HepG2 (cell line): ENCODE data around the gene TRPM1. TPM values are rescaled to one million over a fixed set of nuclear protein-coding genes. Genes with fewer than 3 reads are reported as not detected.

ENCODE experiments used
- ATAC-seq: fragments of 200-7000 bp; cut with Tn5 transposase; 3 replicates; pipeline ENCODE4 v1.9.1; 2020; ENCODE audit warnings: mild to moderate bottlenecking, moderate library complexity
- BruUV-seq: library from RNA; stranded (reverse); fragments of 400-500 nt; replicated peaks from 2 replicates; lab custom pipeline; 2021; lab: Mats Ljungman, UMichigan
- CTCF ChIA-PET: fragments of 300-600 bp; formaldehyde crosslinking; extraction: SDS; loops from one replicate; lab custom pipeline; 2021; ENCODE audit warnings: low total read pairs, inconsistent platforms, low intra/inter-chr PET ratio; lab: Yijun Ruan, JAX
- POLR2A ChIA-PET: fragments of 350-600 bp; sonication (Branson Sonifier 250); formaldehyde crosslinking; loops from one replicate; lab custom pipeline; 2020; ENCODE audit warnings: antibody characterized with exemption, inconsistent platforms; lab: Yijun Ruan, JAX
- DNase-seq: peaks from one replicate; pipeline ENCODE4 v3.0.0-alpha.2; 2015; ENCODE audit warnings: low spot score
- FAIRE-seq: peaks from 3 replicates; lab custom pipeline; 2011; peaks lifted over from hg19 to GRCh38; lab: Jason Lieb, UNC
- H2AFZ ChIP-seq: one replicate; pipeline ENCODE4 v1.6.1; 2011; ENCODE audit warnings: low read length, inconsistent platforms
- H3K27ac ChIP-seq: fragments of 300-600 bp; 3 replicates; pipeline ENCODE4 v1.8.0; 2011; ENCODE audit warnings: mixed run types, mild to moderate bottlenecking, mixed read lengths, low read length, inconsistent platforms; ENCODE audit not compliant: insufficient read depth; ENCODE audit errors: extremely low read length
- H3K27me3 ChIP-seq, 2 experiments: fragments of 200-600 bp in 1 of 2; 2 replicates in 1 of 2; 3 replicates in 1 of 2; pipeline versions ENCODE4 v1.6.0 to v1.8.0; 2011; ENCODE audit warnings: low read length in 2 of 2, mild to moderate bottlenecking in 2 of 2, moderate library complexity in 2 of 2, inconsistent platforms in 1 of 2; ENCODE audit not compliant: insufficient read depth in 2 of 2, control insufficient read depth in 1 of 2
- H3K36me3 ChIP-seq, 2 experiments: fragments of 200-600 bp in 1 of 2; replicated peaks in 1 of 2; 2 replicates in 1 of 2; 3 replicates in 1 of 2; pipeline versions ENCODE4 v1.5.1 to v1.8.0; 2011; ENCODE audit warnings: low read length in 2 of 2, inconsistent platforms in 1 of 2; ENCODE audit not compliant: insufficient read depth in 2 of 2, control insufficient read depth in 1 of 2
- H3K4me1 ChIP-seq: 2 replicates; pipeline ENCODE4 v1.5.1; 2012; ENCODE audit warnings: low read length, inconsistent platforms; ENCODE audit not compliant: insufficient read depth
- H3K4me2 ChIP-seq: 2 replicates; pipeline ENCODE4 v1.6.0; 2011; ENCODE audit warnings: low read depth, low read length, inconsistent platforms
- H3K4me3 ChIP-seq, 3 experiments: fragments of 200-600 bp in 1 of 3; sonication (generic), shearing (Covaris generic) in 1 of 3; replicated peaks in 1 of 3; 2 replicates each; pipeline ENCODE4 v1.5.1; 2011 to 2016; ENCODE audit warnings: low read length in 3 of 3, inconsistent platforms in 2 of 3, low read depth in 2 of 3, mild to moderate bottlenecking in 2 of 3, control low read depth in 1 of 3, mixed read lengths in 1 of 3; ENCODE audit not compliant: insufficient read depth in 1 of 3
- H3K79me2 ChIP-seq: one replicate; pipeline ENCODE4 v1.6.1; 2011; ENCODE audit warnings: low read length, inconsistent platforms; ENCODE audit not compliant: insufficient read depth
- H3K9ac ChIP-seq: 2 replicates; pipeline ENCODE4 v1.6.0; 2011; ENCODE audit warnings: mild to moderate bottlenecking, low read depth, low read length, inconsistent platforms; ENCODE audit not compliant: insufficient read depth
- H3K9me3 ChIP-seq: 2 replicates; pipeline ENCODE4 v1.5.1; 2012; ENCODE audit warnings: mild to moderate bottlenecking, low read length
- H4K20me1 ChIP-seq: 2 replicates; pipeline ENCODE4 v1.6.0; 2011; ENCODE audit warnings: inconsistent platforms, mild to moderate bottlenecking, low read length, moderate library complexity; ENCODE audit not compliant: insufficient read depth
- EP300 ChIP-seq, 3 experiments: sonication (generic) in 1 of 3; formaldehyde crosslinking in 1 of 3; IDR thresholded peaks; 2 replicates each; pipeline versions ENCODE4 v1.5.1 to v1.6.1; 2011 to 2020; ENCODE audit warnings: low read depth in 2 of 3, low read length in 2 of 3, borderline replicate concordance in 1 of 3, improper control_type of control experiment in 1 of 3, mild to moderate bottlenecking in 1 of 3, missing genetic modification reagents in 1 of 3, moderate library complexity in 1 of 3
- KLF13 ChIP-seq: sonication (generic); formaldehyde crosslinking; IDR thresholded peaks from 2 replicates; pipeline ENCODE4 v1.4.0; 2020; ENCODE audit warnings: mild to moderate bottlenecking, missing genetic modification reagents
- MAFK ChIP-seq, 2 experiments: IDR thresholded peaks in 1 of 2; conservative IDR thresholded peaks in 1 of 2; 2 replicates each; pipeline ENCODE4 v1.6.1; 2011; ENCODE audit warnings: improper control_type of control experiment in 2 of 2, low read length in 2 of 2
- RFX1 ChIP-seq: fragments of 450-650 bp; IDR thresholded peaks from 2 replicates; pipeline ENCODE4 v1.6.1; 2017
- SALL1 ChIP-seq: sonication (generic); formaldehyde crosslinking; IDR thresholded peaks from 2 replicates; pipeline ENCODE4 v1.8.0; 2022; ENCODE audit warnings: mild to moderate bottlenecking, missing genetic modification reagents
- STAT5B ChIP-seq: sonication (generic); formaldehyde crosslinking; IDR thresholded peaks from 2 replicates; pipeline ENCODE4 v1.4.0; 2020; ENCODE audit warnings: missing genetic modification reagents
- TCF7 ChIP-seq: sonication (generic); IDR thresholded peaks from 2 replicates; pipeline ENCODE4 v1.6.1; 2016; ENCODE audit warnings: antibody characterized with exemption, low read depth
- TP53 ChIP-seq: sonication (generic); formaldehyde crosslinking; conservative IDR thresholded peaks from 2 replicates; pipeline ENCODE4 v1.4.0; 2020; ENCODE audit warnings: missing genetic modification reagents
- ZNF282 ChIP-seq: fragments of 450-650 bp; IDR thresholded peaks from 2 replicates; pipeline ENCODE4 v1.6.1; 2018; ENCODE audit not compliant: partially characterized antibody
- ZNF33B ChIP-seq: sonication (generic); formaldehyde crosslinking; IDR thresholded peaks from 2 replicates; pipeline ENCODE4 v1.5.1; 2020; ENCODE audit warnings: mild to moderate bottlenecking, missing genetic modification reagents
- ZNF749 ChIP-seq: sonication (generic); formaldehyde crosslinking; IDR thresholded peaks from 2 replicates; pipeline ENCODE4 v1.8.0; 2022; ENCODE audit warnings: mild to moderate bottlenecking, missing genetic modification reagents, moderate library complexity, borderline replicate concordance
- ZSCAN21 ChIP-seq: sonication (generic); formaldehyde crosslinking; IDR thresholded peaks from 2 replicates; pipeline ENCODE4 v1.8.0; 2022; ENCODE audit warnings: mild to moderate bottlenecking, missing genetic modification reagents, moderate library complexity, borderline replicate concordance
- WGBS: methylation state at CpG from one replicate; pipeline ENCODE4 v1.1.6; 2017; ENCODE audit warnings: low lambda C conversion rate; 5-methylcytosine and 5-hydroxymethylcytosine counted together
- in situ Hi-C: cut with HindIII; loops from 2 replicates; pipeline ENCODE4 v1.10.0; 2017; ENCODE audit warnings: low pct_unique_long_range_greater_than_20kb; ENCODE audit not compliant: extremely low pct_ligation_motif_present
- intact Hi-C: fragments of 100-400 bp; cut with micrococcal nuclease; formaldehyde crosslinking; loops from one replicate; pipeline ENCODE4 v1.10.0; 2022; ENCODE audit not compliant: unreplicated experiment
- polyA plus RNA-seq, 8 experiments: library from polyadenylated mRNA; depleted of rRNA in 3 of 8; stranded (reverse) in 7 of 8; unstranded in 1 of 8; fragments of >200 nt; fragmentation: Illumina TruSeq in 4 of 8; extraction: Trizol in 4 of 8; gene quantifications; 2 replicates each; pipeline versions ENCODE4 v1.2.1 to v1.2.3, GENCODE V29; 2011 to 2016; ENCODE audit warnings: low read depth in 4 of 8, missing spikeins in 1 of 8, mixed read lengths in 1 of 8; ENCODE audit not compliant: insufficient read depth in 1 of 8
- total RNA-seq, 5 experiments: library from RNA; depleted of rRNA; stranded (reverse); fragments of >200 nt; fragmentation: Illumina TruSeq; extraction: Trizol; gene quantifications; 2 replicates each; pipeline ENCODE4 v1.2.3, GENCODE V29; 2016; ENCODE audit warnings: low read depth in 1 of 5
- TF ChIP-seq, protein P1 (sequence below): sonication (generic); formaldehyde crosslinking; IDR thresholded peaks from 2 replicates; pipeline ENCODE4 v1.5.1; 2020; ENCODE audit warnings: missing genetic modification reagents, mild to moderate bottlenecking, borderline replicate concordance
- TF ChIP-seq, protein P2 (sequence below), 2 experiments: sonication (generic) in 1 of 2; formaldehyde crosslinking in 1 of 2; IDR thresholded peaks; 2 replicates each; pipeline versions ENCODE4 v1.4.0 to v1.6.1; 2018 to 2020; ENCODE audit warnings: missing genetic modification reagents in 2 of 2, borderline replicate concordance in 1 of 2, low read depth in 1 of 2, mild to moderate bottlenecking in 1 of 2, missing biosample characterization in 1 of 2

TRPM1 gene
- total and polyA plus RNA-seq, 2 of the 13 experiments (the other 11 are each of a cell fraction or from before 2014, with no cell fraction given): not detected

DNA sequence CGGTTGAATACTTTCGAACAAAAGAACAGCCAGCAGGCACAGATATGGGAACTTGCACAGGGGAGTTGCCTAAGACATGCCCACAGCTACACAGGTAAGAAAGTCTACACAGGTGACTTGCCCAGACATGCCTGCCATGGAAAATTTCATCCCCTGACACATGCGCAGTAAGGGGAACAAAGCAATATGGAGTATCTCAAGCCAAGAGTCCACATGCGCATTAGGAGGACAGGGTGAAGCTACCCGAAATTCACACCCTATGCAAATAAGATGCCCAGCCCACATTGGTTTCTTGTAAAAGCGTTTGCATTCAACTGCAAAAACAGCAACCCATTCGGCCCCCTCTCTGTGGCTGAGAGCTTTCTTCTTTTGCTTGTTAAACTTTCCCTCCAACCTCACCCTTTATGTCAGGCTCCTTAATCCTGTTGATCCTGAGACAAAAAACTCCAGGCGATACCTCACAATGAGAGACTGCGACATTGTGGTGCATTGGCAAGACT lies 49.3 kb upstream of the TRPM1 start:
- ATAC-seq: no peak
- no peak for FAIRE-seq

DNA sequence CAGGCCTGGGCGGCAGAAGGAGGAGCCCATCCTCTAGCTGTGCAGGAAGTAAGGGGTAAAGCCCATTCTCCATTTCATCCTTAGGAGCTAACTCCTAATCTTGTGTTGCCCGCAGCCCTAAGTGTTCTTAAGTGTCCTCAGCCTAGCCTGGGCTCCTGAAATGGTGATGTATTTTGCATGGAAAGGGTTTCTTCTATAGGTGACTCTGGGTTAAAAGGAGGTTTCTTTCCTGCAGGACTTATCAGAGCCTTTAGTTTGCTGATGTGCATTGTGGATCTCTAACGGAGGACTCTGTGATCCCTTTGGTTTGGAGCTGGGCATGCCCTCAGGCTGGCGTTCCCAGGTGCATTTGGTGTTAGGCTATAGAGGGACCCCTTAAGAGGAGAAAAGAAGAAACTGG lies 48.5 kb upstream of the TRPM1 start:
- in situ Hi-C loops: loop anchor here (25.0 kb wide), 1 partner anchor 163 kb away; the partner anchor contains the start of gene MTMR10
- ChIA-PET POLR2A (interaction anchor here (0.8 to 2.0 kb wide), 2 partner anchors 8 to 61 kb away, joined by 3 to 13 read pairs; no protein-coding TSS in a partner anchor), CTCF (no interaction called here)
- Histone ChIP-seq H3K9me3 (no peaks in the 10 kb centered on the region), H3K9ac (no peak overlapping the region), H4K20me1 (no peaks in the 10 kb centered on the region), H3K36me3 (no peaks in the 10 kb centered on the region), H3K4me1 (peaks cover 70% of the 10 kb centered on the region), H3K27me3 (no peaks in the 10 kb centered on the region), H3K79me2 (no peaks in the 10 kb centered on the region), H3K4me2 (no peak overlapping the region), H2AFZ (no peak overlapping the region), H3K27ac (no peak overlapping the region), H3K4me3 (no peak overlapping the region)
- no TSS peak for BruUV-seq
- ATAC-seq (no peak), FAIRE-seq (no peak), DNase-seq (no peak)
- intact Hi-C loops: no loop called here
- 100% methylated on average over 4 of the region's 4 CpGs for WGBS
- no peak for TF ChIP-seq ZNF282
- TF ChIP-seq, protein P1, sequence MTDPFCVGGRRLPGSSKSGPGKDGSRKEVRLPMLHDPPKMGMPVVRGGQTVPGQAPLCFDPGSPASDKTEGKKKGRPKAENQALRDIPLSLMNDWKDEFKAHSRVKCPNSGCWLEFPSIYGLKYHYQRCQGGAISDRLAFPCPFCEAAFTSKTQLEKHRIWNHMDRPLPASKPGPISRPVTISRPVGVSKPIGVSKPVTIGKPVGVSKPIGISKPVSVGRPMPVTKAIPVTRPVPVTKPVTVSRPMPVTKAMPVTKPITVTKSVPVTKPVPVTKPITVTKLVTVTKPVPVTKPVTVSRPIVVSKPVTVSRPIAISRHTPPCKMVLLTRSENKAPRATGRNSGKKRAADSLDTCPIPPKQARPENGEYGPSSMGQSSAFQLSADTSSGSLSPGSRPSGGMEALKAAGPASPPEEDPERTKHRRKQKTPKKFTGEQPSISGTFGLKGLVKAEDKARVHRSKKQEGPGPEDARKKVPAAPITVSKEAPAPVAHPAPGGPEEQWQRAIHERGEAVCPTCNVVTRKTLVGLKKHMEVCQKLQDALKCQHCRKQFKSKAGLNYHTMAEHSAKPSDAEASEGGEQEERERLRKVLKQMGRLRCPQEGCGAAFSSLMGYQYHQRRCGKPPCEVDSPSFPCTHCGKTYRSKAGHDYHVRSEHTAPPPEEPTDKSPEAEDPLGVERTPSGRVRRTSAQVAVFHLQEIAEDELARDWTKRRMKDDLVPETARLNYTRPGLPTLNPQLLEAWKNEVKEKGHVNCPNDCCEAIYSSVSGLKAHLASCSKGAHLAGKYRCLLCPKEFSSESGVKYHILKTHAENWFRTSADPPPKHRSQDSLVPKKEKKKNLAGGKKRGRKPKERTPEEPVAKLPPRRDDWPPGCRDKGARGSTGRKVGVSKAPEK (CRISPR knock-in tag): no peak
- TF ChIP-seq MAFK (conservative IDR thresholded peaks at IDR 0.05 in 1 of 2, IDR thresholded peaks at IDR 0.05 in 1 of 2; ENCODE audit: low read length in 2 of 2): no peak
- no peak for TF ChIP-seq ZSCAN21 (CRISPR knock-in tag)
- TF ChIP-seq SALL1 (CRISPR knock-in tag): no peak
- TF ChIP-seq STAT5B (CRISPR knock-in tag): no peak
- TF ChIP-seq RFX1: no peak
- no peak for TF ChIP-seq EP300 (IDR thresholded peaks at IDR 0.05; ENCODE audit: low read depth in 2 of 2, low read length in 2 of 2)
- TF ChIP-seq EP300 (CRISPR knock-in tag; IDR thresholded peaks at IDR 0.05; ENCODE audit: borderline replicate concordance): no peak
- TF ChIP-seq TCF7: no peak
- TF ChIP-seq, protein P2, sequence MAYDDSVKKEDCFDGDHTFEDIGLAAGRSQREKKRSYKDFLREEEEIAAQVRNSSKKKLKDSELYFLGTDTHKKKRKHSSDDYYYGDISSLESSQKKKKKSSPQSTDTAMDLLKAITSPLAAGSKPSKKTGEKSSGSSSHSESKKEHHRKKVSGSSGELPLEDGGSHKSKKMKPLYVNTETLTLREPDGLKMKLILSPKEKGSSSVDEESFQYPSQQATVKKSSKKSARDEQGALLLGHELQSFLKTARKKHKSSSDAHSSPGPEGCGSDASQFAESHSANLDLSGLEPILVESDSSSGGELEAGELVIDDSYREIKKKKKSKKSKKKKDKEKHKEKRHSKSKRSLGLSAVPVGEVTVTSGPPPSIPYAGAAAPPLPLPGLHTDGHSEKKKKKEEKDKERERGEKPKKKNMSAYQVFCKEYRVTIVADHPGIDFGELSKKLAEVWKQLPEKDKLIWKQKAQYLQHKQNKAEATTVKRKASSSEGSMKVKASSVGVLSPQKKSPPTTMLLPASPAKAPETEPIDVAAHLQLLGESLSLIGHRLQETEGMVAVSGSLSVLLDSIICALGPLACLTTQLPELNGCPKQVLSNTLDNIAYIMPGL (CRISPR knock-in tag; IDR thresholded peaks at IDR 0.05; ENCODE audit: borderline replicate concordance in 1 of 2, low read depth in 1 of 2): no peak
- no peak for TF ChIP-seq KLF13 (CRISPR knock-in tag)
- no peak for TF ChIP-seq ZNF33B (CRISPR knock-in tag)

More for the DNA sequence above, 49.3 kb upstream of the TRPM1 start:
- Histone ChIP-seq H3K79me2 (no peaks in the 10 kb centered on the region), H4K20me1 (no peaks in the 10 kb centered on the region), H3K27me3 (no peaks in the 10 kb centered on the region), H3K9ac (no peak overlapping the region), H3K36me3 (no peaks in the 10 kb centered on the region), H2AFZ (no peak overlapping the region), H3K4me2 (no peak overlapping the region), H3K4me3 (no peak overlapping the region), H3K4me1 (peaks cover 70% of the 10 kb centered on the region), H3K9me3 (no peaks in the 10 kb centered on the region), H3K27ac (no peak overlapping the region)
- ChIA-PET CTCF (no interaction called here), POLR2A (no interaction called here)
- intact Hi-C loops (no loop called here), in situ Hi-C loops (no loop called here)
- BruUV-seq: no TSS peak
- peak; percentile 97 for TF ChIP-seq TP53 (CRISPR knock-in tag)
- no peak for TF ChIP-seq ZNF749
- no peak for DNase-seq
- WGBS: 93% methylated on average over 8 of the region's 9 CpGs
